MM.1S (cell line): Measurements from ENCODE around the gene AGPAT3.

Source experiments
- EZH2 ChIP-seq: fragments of 300-600 bp; sonication (generic); optimal IDR thresholded peaks from 2 replicates; pipeline ENCODE3; 2017; ENCODE audit warnings: low read depth, mild to moderate bottlenecking, antibody characterized with exemption, low read length, mixed read lengths
- EZH2phosphoT487 ChIP-seq: fragments of 300-600 bp; sonication (generic); IDR thresholded peaks from 2 replicates; pipeline ENCODE4 v1.6.1; 2018; ENCODE audit warnings: antibody characterized with exemption, low read length
- TF ChIP-seq, protein P1 (sequence below): fragments of 300-600 bp; sonication (generic); IDR thresholded peaks from 2 replicates; pipeline ENCODE4 v1.5.1; 2016; ENCODE audit warnings: antibody characterized with exemption, low read length, mixed read lengths

DNA sequence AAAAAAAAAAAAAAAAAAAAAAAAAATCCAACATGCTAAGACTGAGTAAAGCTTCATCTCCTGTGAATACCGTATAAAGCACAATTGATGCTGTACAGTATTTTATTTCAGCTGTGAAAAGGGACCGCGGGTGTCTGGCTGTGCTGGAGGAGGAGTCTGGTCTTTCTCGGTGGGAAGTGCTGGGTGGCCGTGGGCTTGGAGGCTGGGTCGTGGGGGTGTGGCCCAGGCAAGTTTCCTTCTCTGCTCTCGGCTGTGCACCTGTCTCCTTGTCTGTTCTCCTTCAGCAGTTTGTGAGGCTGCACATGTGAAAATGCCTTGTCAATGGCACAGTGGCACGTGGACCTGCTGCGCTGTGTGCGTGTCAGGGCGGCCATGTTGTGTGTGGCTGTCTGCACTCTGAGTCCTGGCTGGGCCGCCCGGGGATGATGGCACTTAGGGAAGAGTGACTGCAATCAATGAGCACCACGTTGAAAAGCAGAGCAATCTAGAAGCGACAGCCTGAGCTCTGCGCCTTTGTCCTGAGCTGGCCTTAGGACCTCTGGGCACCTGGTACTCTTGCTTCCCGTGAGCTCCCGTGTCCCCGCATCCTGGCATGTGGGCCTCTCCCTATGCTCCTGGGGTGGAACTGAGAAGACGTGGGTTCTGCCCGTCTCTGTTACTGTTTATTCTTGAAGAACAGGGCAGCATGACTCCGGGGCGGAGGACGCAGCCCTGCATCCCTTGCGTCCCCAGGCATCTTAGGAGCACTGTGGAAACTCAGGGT, 14.5 kb downstream of the AGPAT3 start:
- TF ChIP-seq, protein P1, sequence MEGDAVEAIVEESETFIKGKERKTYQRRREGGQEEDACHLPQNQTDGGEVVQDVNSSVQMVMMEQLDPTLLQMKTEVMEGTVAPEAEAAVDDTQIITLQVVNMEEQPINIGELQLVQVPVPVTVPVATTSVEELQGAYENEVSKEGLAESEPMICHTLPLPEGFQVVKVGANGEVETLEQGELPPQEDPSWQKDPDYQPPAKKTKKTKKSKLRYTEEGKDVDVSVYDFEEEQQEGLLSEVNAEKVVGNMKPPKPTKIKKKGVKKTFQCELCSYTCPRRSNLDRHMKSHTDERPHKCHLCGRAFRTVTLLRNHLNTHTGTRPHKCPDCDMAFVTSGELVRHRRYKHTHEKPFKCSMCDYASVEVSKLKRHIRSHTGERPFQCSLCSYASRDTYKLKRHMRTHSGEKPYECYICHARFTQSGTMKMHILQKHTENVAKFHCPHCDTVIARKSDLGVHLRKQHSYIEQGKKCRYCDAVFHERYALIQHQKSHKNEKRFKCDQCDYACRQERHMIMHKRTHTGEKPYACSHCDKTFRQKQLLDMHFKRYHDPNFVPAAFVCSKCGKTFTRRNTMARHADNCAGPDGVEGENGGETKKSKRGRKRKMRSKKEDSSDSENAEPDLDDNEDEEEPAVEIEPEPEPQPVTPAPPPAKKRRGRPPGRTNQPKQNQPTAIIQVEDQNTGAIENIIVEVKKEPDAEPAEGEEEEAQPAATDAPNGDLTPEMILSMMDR: no peak
- no peak for TF ChIP-seq EZH2
- no peak for TF ChIP-seq EZH2phosphoT487
